H9 (cell line): ENCODE measurements around the gene PPP1R14C. TPM values are rescaled to one million over a fixed set of nuclear protein-coding genes. Genes with fewer than 3 reads are reported as not detected.

ENCODE experiments used
- DNase-seq: peaks from one replicate; pipeline ENCODE4 v3.0.0-alpha.2; 2017
- H2AFZ ChIP-seq: one replicate; pipeline ENCODE4 v1.6.1; 2013; ENCODE audit warnings: mild to moderate bottlenecking, low read length, control low read depth, moderate library complexity
- H2AK5ac ChIP-seq: 2 replicates; pipeline ENCODE4 v1.6.1; 2013; ENCODE audit warnings: low read length, control low read depth, mixed read lengths; ENCODE audit not compliant: insufficient read length
- H2BK120ac ChIP-seq: one replicate; pipeline ENCODE4 v1.6.1; 2013; ENCODE audit warnings: low read depth, mild to moderate bottlenecking, low read length, control low read depth, inconsistent platforms; ENCODE audit not compliant: poor library complexity, severe bottlenecking
- H2BK12ac ChIP-seq: 2 replicates; pipeline ENCODE4 v1.6.1; 2013; ENCODE audit warnings: low read length, control low read depth, mixed read lengths, low read depth; ENCODE audit not compliant: insufficient read length
- H2BK15ac ChIP-seq: 2 replicates; pipeline ENCODE4 v1.6.1; 2013; ENCODE audit warnings: low read depth, low read length, control low read depth
- H2BK20ac ChIP-seq: one replicate; pipeline ENCODE4 v1.6.1; 2013; ENCODE audit warnings: low read depth, mild to moderate bottlenecking, low read length, control low read depth, inconsistent platforms; ENCODE audit not compliant: poor library complexity, severe bottlenecking
- H2BK5ac ChIP-seq: 2 replicates; pipeline ENCODE4 v1.6.1; 2013; ENCODE audit warnings: low read length, control low read depth, mixed read lengths; ENCODE audit not compliant: insufficient read length
- H3K14ac ChIP-seq: 2 replicates; pipeline ENCODE4 v1.6.1; 2013; ENCODE audit warnings: low read length, control low read depth; ENCODE audit not compliant: insufficient read depth
- H3K18ac ChIP-seq: 2 replicates; pipeline ENCODE4 v1.6.1; 2013; ENCODE audit warnings: low read depth, mild to moderate bottlenecking, mixed read lengths, low read length, control low read depth; ENCODE audit not compliant: insufficient read length
- H3K23ac ChIP-seq: 2 replicates; pipeline ENCODE4 v1.6.1; 2013; ENCODE audit warnings: low read length, control low read depth, mixed read lengths, low read depth; ENCODE audit not compliant: insufficient read length
- H3K23me2 ChIP-seq: 2 replicates; pipeline ENCODE4 v1.6.1; 2013; ENCODE audit warnings: low read depth, mild to moderate bottlenecking, mixed read lengths, low read length, control low read depth; ENCODE audit not compliant: insufficient read length, poor library complexity, severe bottlenecking
- H3K27ac ChIP-seq: 2 replicates; pipeline ENCODE4 v1.5.1; 2013; ENCODE audit warnings: low read length, control low read depth, mixed read lengths, low read depth; ENCODE audit not compliant: insufficient read length
- H3K27me3 ChIP-seq: 2 replicates; pipeline ENCODE4 v1.6.1; 2013; ENCODE audit warnings: low read length, control low read depth, inconsistent platforms; ENCODE audit not compliant: insufficient read depth
- H3K4ac ChIP-seq: 2 replicates; pipeline ENCODE4 v1.6.1; 2013; ENCODE audit warnings: low read depth, mild to moderate bottlenecking, control low read depth, inconsistent platforms, low read length, moderate library complexity
- H3K4me1 ChIP-seq: 2 replicates; pipeline ENCODE4 v1.6.1; 2013; ENCODE audit warnings: low read length, control low read depth, inconsistent platforms; ENCODE audit not compliant: insufficient read depth
- H3K4me2 ChIP-seq: 2 replicates; pipeline ENCODE4 v1.6.1; 2013; ENCODE audit warnings: low read length, control low read depth, mixed read lengths; ENCODE audit not compliant: insufficient read length, insufficient read depth
- H3K56ac ChIP-seq: 2 replicates; pipeline ENCODE4 v1.6.1; 2013; ENCODE audit warnings: low read depth, mild to moderate bottlenecking, mixed read lengths, low read length, control low read depth; ENCODE audit not compliant: insufficient read length
- H3K79me1 ChIP-seq: 2 replicates; pipeline ENCODE4 v1.6.1; 2013; ENCODE audit warnings: low read depth, mild to moderate bottlenecking, moderate library complexity, low read length, control low read depth, inconsistent platforms; ENCODE audit not compliant: insufficient read depth, poor library complexity, severe bottlenecking
- H3K79me2 ChIP-seq: 2 replicates; pipeline ENCODE4 v1.6.1; 2013; ENCODE audit warnings: low read length, control low read depth, inconsistent platforms; ENCODE audit not compliant: insufficient read depth
- H3K9ac ChIP-seq: 2 replicates; pipeline ENCODE4 v1.6.1; 2013; ENCODE audit warnings: low read length, control low read depth, mixed read lengths; ENCODE audit not compliant: insufficient read length; ENCODE audit errors: extremely low read depth
- H3K9me3 ChIP-seq: one replicate; pipeline ENCODE4 v1.6.1; 2013; ENCODE audit warnings: low read depth, low read length, inconsistent platforms; ENCODE audit not compliant: control insufficient read depth
- H3T11ph ChIP-seq: one replicate; pipeline ENCODE4 v1.6.1; 2013; ENCODE audit warnings: mild to moderate bottlenecking, low read length, control low read depth, inconsistent platforms
- H4K20me1 ChIP-seq: one replicate; pipeline ENCODE4 v1.6.1; 2013; ENCODE audit not compliant: control insufficient read depth, insufficient read length, insufficient read depth
- H4K5ac ChIP-seq: 2 replicates; pipeline ENCODE4 v1.6.1; 2013; ENCODE audit warnings: low read depth, mild to moderate bottlenecking, mixed read lengths, low read length, control low read depth; ENCODE audit not compliant: insufficient read length
- H4K8ac ChIP-seq: replicated peaks from 2 replicates; pipeline ENCODE4 v1.6.1; 2013; ENCODE audit warnings: low read length, control low read depth, mixed read lengths, low read depth; ENCODE audit not compliant: insufficient read length
- H4K91ac ChIP-seq: 2 replicates; pipeline ENCODE4 v1.6.1; 2013; ENCODE audit warnings: low read depth, mild to moderate bottlenecking, moderate library complexity, mixed read lengths, low read length, control low read depth; ENCODE audit not compliant: insufficient read length
- H3K27ac Mint-ChIP-seq, 3 experiments: 2 replicates in 2 of 3; 3 replicates in 1 of 3; pipeline ENCODE4 v1.8.0; 2020 to 2021; ENCODE audit warnings: mixed read lengths in 3 of 3, mild to moderate bottlenecking in 1 of 3, moderate library complexity in 1 of 3
- H3K27me3 Mint-ChIP-seq: 2 replicates; pipeline ENCODE4 v1.8.0; 2021; ENCODE audit warnings: low read depth, mild to moderate bottlenecking, moderate library complexity, mixed read lengths
- H3K36me3 Mint-ChIP-seq, 3 experiments: 2 replicates in 2 of 3; 3 replicates in 1 of 3; pipeline ENCODE4 v1.8.0; 2020 to 2021; ENCODE audit warnings: low read depth in 3 of 3, mixed read lengths in 3 of 3; ENCODE audit not compliant: insufficient read depth in 1 of 3
- H3K4me1 Mint-ChIP-seq, 2 experiments: 2 replicates each; pipeline ENCODE4 v1.8.0; 2020; ENCODE audit warnings: mixed read lengths in 2 of 2
- H3K4me3 Mint-ChIP-seq, 2 experiments: 2 replicates in 1 of 2; 3 replicates in 1 of 2; pipeline ENCODE4 v1.8.0; 2020 to 2021; ENCODE audit warnings: mild to moderate bottlenecking in 2 of 2, mixed read lengths in 2 of 2, moderate library complexity in 1 of 2
- H3K9me3 Mint-ChIP-seq, 2 experiments: 2 replicates in 1 of 2; 3 replicates in 1 of 2; pipeline ENCODE4 v1.8.0; 2020; ENCODE audit warnings: mild to moderate bottlenecking in 2 of 2, mixed read lengths in 2 of 2, moderate library complexity in 1 of 2
- CTCF ChIP-seq: fragments of 200-600 bp; sonication (generic); conservative IDR thresholded peaks from 3 replicates; pipeline ENCODE4 v1.8.0; 2021; ENCODE audit warnings: antibody characterized with exemption, mild to moderate bottlenecking
- WGBS: extraction: QIAGEN DNeasy Blood & Tissue Kit; methylation state at CpG from one replicate; pipeline ENCODE4 v1.1.7; 2013; ENCODE audit warnings: missing lambda C conversion rate, low lambda C conversion rate, mixed read lengths; ENCODE audit not compliant: insufficient read length; ENCODE audit errors: extremely low coverage; 5-methylcytosine and 5-hydroxymethylcytosine counted together
- total RNA-seq: library from RNA; stranded (reverse); gene quantifications from 2 replicates; pipeline ENCODE4 v1.2.1, GENCODE V29; 2021

PPP1R14C gene
- total RNA-seq, 1 experiment from 2014 or later = 0.37 TPM

- H3T11ph ChIP-seq = no peak overlapping the region
- H2BK15ac ChIP-seq = no peak overlapping the region
- no peaks in the 10 kb centered on the region for H3K79me2 ChIP-seq
- no peak overlapping the region for H3K56ac ChIP-seq
- no peak overlapping the region for H3K4ac ChIP-seq
- no peaks in the 10 kb centered on the region for H3K9me3 ChIP-seq
- no peak overlapping the region for H3K23ac ChIP-seq
- no peak overlapping the region for H4K5ac ChIP-seq
- no peaks in the 10 kb centered on the region; a peak in 2 of 7 replicates for H3K36me3 Mint-ChIP-seq
- no peak overlapping the region for H3K14ac ChIP-seq
- no peak overlapping the region for H3K9ac ChIP-seq
- H4K91ac ChIP-seq = no peak overlapping the region
- H2BK12ac ChIP-seq = no peak overlapping the region
- no peaks in the 10 kb centered on the region for H3K23me2 ChIP-seq
- no peak overlapping the region for H2AFZ ChIP-seq
- TF ChIP-seq CTCF = no peak
- H2BK120ac ChIP-seq = no peak overlapping the region
- H3K4me3 Mint-ChIP-seq = no peak overlapping the region
- H4K20me1 ChIP-seq = no peaks in the 10 kb centered on the region
- H3K27me3 Mint-ChIP-seq = no peaks in the 10 kb centered on the region; the same call in none of the 2 replicates
- no peak overlapping the region for H2AK5ac ChIP-seq
- no peak overlapping the region for H3K27ac Mint-ChIP-seq
- no peaks in the 10 kb centered on the region; the same call in 1 of the 2 replicates for H3K27me3 ChIP-seq
- no peak overlapping the region for H3K4me2 ChIP-seq
- DNase-seq = no peak
- H4K8ac ChIP-seq = no peak overlapping the region
- H3K4me1 Mint-ChIP-seq = no peaks in the 10 kb centered on the region
- peaks cover 0 to 2% of the 10 kb centered on the region in 2 experiments; a peak in 1 of 5 replicates for H3K9me3 Mint-ChIP-seq
- H2BK5ac ChIP-seq = no peak overlapping the region
- H3K79me1 ChIP-seq = no peaks in the 10 kb centered on the region
- H2BK20ac ChIP-seq = no peak overlapping the region
- no CpG with 5 or more reads among the region's 4 CpGs for WGBS
- H3K27ac ChIP-seq = no peak overlapping the region
- H3K4me1 ChIP-seq = no peaks in the 10 kb centered on the region
- no peak overlapping the region for H3K18ac ChIP-seq
Measured at GRCh38 chr6:150182460-150183078, 39.7 kb downstream of the PPP1R14C start.
